Stimulated activated naive CD4-positive, alpha-beta T cell (primary cell): ENCODE results near the gene EDN1.
"Not testable (repeated sequence)": the region's sequence is repeated elsewhere in the genome, so short reads cannot be mapped to it uniquely, and the experiment has no call there.

ENCODE experiments used
- DNase-seq, 6 experiments: peaks; one replicate each; lab custom pipeline; 2025; lab: John Stamatoyannopoulos, UW

EDN1 gene

DNA sequence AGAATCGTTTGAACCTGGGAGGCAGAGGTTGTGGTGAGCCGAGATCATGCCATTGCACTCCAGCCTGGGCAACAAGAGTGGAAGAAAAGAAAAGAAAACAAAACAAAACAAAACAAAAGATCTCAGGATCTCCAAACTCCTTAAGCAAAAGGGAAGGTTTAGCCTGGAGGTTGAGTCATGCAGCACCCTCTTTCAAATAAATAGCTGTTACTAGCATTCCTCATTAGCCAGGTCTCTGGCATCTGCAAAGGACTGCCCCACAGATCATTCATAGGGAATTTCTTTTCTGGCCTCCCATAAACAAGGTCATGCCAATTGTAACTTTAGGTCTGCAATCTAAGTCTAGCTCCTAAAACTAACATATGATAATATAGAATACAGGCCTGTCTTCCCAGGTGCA is 37.2 kb downstream of the EDN1 start:
- no peak for DNase-seq

DNA sequence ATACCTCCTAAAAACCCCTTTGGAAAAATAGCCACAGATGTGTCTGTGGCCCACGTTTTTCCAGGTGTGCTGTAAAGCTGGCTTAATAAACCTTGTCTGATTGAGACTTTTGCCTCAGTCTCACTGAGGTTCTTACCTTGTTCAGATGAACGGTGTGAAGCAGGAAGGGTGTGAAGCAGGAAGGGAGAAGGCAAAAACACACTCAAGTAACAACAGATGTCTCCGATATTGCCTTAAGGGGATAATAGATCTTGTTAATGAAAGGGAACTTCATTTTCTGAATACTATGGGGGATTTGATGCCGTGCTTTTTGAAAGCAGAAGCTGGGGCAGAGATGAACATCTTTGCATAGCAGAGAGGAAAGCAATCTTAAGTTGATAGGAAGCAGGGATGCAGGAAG is 37.8 kb downstream of the EDN1 start:
- no peak for DNase-seq

DNA sequence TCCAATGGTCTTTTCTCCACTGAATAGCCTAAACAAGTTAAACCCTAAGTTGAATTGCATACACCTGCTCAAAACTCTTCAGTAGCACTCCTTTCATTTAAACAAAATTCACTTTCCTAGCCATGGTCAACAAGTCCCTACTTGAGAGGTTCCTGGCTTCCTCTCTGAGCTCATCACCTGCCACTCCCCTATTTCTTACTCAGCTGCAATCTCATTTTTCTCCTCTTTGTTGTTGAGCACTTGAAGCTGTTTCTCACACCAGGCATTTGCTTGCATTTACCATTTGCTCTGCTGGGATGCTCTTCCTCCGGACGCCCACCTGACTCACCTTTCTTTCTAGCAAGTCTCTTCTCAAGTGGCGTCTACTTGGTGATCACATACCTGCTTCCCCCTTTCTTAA is 38.5 kb downstream of the EDN1 start:
- DNase-seq, result no peak

- no peak for DNase-seq
Measured at GRCh38 chr6:12331474-12331873, 41.3 kb downstream of the EDN1 start.

GRCh38 chr6:12331951-12332749 is 42.0 kb downstream of the EDN1 start:
- no peak for DNase-seq

DNA sequence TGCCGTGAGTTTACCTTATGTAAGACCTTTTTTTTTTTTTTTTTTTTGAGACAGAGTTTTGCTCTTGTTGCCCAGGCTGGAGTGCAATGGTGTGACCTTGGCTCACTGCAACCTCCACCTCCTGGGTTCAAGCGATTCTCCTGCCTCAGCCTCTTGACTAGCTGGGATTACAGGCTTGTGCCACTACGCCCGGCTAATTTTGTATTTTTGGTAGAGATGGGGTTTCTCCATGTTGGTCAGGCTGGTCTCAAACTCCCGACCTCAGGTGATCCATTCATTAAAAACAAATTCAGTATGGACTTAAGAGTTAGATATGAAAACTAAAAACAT is 42.6 kb downstream of the EDN1 start:
- not testable (repeated sequence) for DNase-seq

DNA sequence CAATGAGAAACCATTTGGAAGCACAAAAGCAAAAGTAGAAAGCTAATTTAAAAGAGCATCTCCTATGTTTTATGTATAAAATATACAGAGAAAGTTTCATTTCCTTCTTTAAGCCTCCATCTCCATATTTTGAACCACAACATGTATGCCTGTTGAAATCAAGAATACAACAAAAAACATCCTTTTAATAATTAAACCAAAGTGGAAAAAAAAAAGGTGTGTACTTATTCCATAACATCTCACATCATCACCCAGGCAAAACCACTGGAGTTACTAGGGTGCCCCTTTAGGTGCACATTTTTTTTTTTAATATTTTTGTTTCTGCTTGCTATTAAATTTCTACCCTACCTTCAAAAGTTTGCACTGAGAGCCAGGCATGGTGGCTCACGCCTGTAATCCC is 43.0 kb downstream of the EDN1 start:
- DNase-seq, result no peak

GRCh38 chr6:12334526-12335130 is 44.5 kb downstream of the EDN1 start:
- no peak for DNase-seq

DNA sequence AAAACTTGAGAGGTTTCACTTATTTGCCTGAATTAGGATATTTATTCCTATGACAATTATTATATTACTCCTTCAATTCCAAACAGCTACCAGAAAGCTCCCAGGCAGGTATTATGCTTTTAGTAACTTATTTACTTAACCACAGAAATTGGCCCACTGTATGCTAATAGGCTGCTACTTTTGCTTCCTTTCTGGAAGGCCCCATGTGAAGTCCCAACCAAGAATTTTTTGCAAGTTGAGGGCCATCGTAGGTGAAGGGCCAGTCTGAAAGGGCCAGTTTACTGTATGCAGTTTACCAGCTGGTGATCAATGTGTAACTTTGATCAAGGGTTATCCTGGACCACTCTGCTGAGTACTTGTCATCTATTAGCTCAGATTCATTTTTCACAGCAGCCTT is 45.0 kb downstream of the EDN1 start:
- DNase-seq, result no peak

GRCh38 chr6:12335717-12336116 is 45.6 kb downstream of the EDN1 start:
- no peak for DNase-seq

DNA sequence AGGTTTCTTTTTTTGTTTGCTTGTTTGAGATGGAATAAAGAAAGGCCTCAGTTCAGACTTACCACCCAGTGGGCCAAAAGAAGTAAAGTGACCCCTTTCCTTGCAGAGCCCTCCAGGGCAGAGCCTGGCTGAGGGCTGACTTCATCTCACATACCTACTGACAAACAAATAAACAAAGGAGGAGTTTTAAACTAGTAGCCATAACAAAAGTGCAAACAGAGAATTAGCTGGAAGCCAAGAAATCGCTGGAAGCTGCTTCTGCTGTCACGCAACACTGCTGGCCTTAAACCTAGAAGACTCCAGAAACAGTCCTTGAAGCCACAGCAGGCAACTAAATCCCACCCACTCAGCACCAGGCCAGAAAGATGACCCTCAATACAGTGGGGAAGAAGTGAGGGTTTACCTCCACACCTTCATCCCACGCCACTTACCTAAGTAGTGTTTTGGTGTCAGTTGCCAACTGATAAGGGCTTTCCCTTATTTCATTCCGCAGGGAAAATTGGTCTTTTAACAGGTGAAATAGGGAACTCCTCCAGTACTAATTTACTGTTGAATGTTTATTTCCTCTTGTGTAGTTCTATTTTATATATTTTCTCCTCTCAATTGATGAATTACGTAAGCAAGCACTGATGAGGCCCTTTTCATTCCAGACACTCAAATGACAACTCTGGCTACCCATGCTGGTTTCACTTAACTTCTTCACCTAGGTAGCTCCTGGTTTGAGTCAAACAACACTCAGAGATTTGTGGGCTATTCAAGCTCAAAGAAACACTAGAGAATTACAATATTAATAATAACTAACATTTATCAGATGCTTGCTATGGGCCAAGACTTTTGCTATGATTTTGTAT is 46.2 kb downstream of the EDN1 start:
- no peak for DNase-seq

GRCh38 chr6:12339022-12339421 is 48.9 kb downstream of the EDN1 start:
- DNase-seq, result no peak

DNA sequence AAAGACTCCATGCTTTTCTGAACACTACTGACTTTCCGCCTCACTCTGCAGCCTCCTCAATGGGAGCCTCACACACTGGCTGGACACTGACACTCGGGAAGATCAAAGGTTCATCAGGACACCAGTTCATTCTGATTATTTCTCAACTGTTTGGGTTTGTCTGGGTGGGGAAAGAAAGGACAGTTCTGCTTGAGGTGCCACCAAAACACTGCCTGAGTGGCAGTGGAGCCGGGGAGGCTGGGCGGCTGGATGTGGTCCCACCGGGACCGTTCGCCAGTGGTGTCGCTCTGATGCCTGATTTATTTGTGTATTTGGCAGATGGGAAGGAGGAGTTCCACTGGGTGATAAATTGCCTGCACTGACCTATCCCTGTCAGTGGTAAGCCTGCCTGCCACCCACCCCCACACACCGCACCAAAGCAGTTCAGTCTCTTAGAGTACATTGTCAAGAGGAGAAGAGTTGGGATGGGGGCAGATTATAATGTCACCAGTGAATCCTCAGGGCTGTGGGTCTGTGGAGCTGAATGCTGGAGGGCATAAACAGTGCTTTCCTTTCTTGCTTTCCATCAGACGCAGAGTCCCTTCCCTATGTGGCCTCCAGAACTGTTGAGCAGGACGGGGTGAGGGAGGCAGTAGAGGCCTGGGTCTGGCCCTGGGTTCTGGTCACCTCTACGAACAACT is 49.8 kb downstream of the EDN1 start:
- no peak for DNase-seq

DNA sequence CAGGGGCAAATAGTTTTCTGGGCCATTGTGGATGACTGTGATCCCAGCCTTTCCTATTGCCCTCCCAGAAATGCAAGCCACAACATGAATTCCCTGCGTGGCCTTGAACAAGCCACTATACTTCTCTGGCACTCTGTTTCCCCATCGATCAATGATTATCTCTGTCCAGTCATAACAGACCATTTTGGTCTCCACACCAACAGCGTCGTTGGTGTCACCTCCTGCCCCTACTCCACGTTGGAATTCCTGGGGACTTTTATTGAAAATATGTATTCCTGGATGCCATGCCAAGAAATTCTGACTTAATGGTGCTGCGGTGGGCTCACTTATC is 50.3 kb downstream of the EDN1 start:
- no peak for DNase-seq

DNA sequence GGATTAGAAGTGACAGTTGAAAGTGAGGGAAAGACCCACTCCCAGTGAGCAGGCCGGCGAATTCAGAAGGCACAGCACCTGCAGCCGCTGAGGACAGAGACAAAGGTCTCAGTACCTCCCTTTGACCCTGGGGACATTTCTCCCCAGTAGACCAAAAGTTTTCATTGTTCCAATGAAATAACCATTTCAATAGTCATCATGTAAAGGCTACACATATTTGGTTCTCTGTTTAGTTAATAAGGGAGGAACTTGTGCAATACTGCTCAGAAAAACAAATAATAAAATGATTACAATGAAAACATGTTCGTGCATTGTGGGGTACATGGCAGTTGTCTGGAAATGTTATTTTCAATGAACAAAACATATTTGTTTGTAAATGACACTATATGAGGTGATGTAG is 52.5 kb downstream of the EDN1 start:
- DNase-seq, result no peak

DNA sequence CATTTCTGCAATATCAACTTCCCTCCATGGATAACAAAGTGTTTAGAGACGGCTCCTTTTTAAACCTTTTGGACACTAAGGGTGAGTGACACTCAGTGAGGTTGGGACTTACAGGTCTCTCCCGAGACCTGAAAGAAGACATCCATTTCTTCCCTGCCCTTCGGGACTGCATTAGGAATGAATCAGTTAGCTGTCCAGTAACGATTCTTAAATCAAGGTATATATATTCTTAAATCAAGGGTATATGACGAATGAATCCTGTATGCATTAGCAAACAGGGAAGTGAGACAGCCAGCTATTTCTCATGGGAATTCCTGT is 52.9 kb downstream of the EDN1 start:
- DNase-seq, result no peak

DNA sequence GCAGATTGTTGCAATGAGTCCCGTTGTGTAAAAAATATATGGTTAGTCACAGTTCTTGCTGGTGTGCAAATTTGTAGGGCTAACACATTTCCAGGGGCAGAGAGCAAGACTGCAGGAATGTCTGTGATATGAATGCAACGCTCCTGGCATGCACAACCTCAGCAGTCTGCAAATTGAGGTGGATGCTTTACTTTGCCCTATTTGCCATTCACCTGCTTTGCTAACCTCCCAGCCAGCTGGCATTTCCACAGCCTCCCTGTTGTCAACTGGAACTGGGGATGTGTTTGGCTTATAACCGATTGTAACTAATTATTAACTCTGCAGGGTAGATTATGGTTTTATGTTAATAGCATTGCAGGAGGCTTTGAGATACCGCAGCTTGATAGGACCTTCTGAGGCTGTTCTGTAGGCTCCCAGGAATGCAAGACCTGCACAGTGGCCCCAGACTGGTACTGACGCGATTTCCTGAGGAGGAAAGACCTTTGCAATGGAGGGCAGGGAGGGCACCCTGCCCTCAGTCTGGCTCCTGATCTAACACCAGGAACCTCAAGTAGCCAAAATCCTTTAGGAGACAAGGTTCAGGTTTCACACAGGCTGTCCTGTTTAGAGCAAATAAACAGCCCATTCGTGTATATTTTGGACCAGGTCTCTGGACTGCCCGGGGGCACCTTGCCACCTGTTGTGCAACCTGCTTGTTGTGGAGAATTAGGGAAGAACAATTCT is 53.4 kb downstream of the EDN1 start:
- DNase-seq, result no peak

GRCh38 chr6:12344296-12344695 is 54.1 kb downstream of the EDN1 start:
- no peak for DNase-seq

GRCh38 chr6:12344961-12345693 is 55.0 kb downstream of the EDN1 start:
- no peak for DNase-seq

DNA sequence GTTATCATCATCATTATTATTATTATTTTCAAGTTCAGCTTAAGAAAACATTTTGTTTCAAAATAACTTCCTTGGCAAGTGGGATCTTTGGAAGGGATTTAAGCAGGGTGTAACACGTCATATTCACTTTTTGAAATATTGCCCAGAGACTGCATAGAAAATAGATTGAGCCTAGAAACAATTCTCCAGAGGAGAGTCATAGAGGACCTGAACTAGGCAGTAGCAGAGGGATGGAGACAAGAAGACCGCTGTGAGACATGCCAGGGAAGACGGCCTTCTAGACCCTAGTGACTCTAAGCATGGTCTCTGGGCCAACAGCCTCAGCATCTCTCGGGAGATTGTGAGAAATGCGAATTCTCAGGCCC is 55.5 kb downstream of the EDN1 start:
- no peak for DNase-seq
